HL-60/S4 treated with retinoic acid at 250 ng/mL for 4 days and 3 days (cell line): ENCODE results near the gene TRIAP1.
"Not testable (repeated sequence)": the region's sequence is repeated elsewhere in the genome, so short reads cannot be mapped to it uniquely, and the experiment has no call there.

Experiments
- in situ Hi-C: fragments of 300-500 bp; cut with MboI; formaldehyde crosslinking; loops from 2 replicates; pipeline ENCODE4 v1.7.0; 2022; ENCODE audit warnings: low sequenced_read_pairs

Gene TRIAP1

DNA sequence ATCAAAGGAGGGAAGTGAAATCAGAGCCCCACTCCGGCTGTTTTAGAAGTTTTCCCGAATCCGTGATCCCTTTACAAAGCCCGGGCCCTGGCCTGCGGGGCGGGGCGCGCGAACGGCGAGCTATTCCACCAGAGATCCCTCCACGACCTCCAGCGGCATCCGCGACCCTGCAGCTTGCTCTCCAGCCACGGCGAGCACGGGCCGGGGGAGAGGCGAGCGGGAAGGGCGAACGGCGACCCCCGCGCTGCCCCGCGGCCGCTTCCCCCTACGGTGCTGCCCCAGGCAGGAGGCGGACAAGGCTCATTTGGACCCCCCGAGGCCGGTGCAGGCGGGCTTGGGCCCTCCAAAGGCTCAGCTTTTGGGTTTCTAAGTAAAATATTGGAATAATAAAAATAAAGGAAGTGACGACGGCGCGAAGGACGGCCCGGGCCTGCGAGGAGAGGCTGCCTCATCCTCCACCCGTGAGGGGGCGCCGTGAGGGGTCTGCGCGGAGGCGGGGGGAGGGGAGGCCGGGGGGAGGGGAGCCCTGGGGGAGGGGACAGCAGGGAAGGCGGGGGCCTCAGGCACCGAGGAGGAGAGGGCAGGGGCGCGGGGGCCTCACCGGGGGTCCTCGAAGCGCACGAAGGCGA is 22.8 kb upstream of the TRIAP1 start:
- in situ Hi-C loops: no loop called here

DNA sequence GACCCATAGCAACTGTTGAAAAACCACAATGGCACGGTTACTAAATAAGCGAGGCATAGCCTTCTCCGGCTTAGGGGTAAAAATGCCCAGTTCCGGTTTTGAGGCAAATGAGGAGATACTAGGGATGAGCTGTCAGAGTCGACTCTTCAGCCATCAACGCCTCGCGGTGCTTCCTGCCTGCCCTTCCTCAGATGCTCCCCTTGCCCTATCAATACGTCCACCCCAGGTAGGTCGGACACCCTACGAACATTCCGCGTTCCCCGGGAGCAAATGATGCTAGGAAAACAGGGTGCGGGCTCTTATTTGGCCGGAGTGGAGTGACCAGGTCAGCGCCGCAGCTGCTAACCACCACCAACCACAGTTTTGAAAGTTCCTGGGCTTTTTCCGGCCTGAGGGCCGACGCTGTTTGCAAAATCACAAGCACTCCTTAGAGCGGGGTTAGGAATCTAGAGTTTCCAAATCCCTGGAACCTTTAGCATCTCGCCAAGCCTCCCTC is 22.2 kb upstream of the TRIAP1 start:
- in situ Hi-C loops: no loop called here

DNA sequence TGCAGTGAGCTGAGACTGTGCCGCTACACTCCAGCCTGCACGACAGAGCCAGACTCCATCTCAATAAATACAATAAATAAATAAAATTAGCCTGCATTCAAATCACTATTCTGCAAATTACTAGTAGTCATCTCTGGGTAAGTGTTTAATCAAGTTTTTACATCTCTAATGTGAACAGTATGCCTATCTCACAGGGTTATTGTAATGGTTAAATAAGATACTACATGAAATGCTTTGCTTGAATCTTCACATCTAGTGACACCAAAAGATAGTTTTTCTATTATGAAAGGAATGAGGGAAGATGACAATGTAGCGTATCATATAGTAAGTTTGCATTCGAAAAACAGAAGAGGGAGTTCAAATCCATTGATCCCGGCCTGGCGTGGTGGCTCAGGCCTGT is 21.3 kb upstream of the TRIAP1 start:
- in situ Hi-C loops: no loop called here

DNA sequence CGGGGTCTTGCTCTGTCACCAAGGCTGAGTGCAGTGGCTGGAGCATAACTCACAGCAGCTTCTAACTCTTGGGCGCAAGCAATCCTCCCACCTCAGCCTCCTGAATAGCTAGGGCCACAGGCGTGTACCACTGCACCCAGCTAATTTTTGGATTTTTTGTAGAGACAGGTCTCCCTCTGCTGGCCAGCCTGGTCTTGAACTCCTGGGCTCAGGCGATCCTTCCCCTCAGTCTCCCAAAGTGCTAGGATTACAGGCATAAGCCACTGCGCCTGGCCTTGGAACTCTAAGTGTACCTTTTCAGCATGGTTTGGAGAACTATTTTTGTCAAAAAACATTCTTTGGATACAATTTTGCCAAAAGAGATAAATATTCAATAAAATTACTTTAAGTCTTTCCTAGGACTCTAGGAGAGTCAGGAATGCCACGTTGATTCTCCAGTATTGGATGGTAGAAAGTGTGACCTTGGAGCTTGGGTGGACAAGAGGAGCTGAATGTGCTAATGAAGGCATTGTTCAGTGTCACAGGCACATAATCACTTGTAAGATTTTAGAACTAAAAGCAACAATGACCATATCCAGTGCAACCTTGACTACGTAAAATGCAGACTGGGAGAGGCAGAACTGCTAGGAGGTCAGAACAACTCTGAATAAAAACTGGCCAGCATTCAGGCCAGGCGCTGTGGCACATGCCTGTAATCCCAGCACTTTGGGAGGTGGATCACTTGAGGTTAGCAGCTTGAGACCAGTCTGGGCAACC is 20.6 kb upstream of the TRIAP1 start:
- in situ Hi-C loops: no loop called here

DNA sequence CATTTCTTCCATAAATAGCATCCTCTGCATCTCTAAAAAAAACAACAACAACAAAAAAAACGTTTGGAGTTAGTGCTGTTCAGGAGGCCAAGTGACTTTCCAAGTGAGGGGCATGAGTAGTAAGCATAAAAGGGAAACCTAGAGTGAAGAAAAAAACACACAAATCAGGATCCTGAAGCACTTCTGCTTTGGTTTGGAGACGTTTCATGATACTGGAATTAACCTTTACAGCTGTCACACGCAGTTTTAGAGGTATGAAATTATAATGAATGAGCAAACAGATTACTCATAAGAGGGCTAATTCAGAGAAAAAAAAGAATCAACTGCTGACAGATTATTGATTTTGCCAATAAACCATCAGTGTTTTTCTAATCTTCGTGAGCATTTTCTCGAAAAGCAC is 19.6 kb upstream of the TRIAP1 start:
- in situ Hi-C loops: no loop called here

DNA sequence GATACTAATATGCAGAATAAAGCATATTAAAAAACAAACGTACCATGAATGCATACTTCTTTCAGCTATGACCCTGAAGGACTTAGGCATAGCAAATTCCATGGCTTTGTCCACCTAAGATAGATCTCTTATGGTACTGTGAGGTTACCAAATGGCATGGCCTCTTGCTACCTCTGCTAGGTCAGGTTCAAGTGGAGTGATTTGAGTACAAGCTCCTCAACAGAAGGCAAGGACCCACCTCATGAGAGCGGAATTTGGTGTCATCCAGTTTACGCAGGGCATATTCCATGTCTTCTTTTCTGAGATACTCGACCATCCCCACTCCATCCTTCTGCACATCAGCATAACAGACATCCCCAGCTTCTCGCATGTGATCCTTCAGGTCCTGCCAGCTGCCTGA is 17.5 kb upstream of the TRIAP1 start:
- in situ Hi-C loops: no loop called here

DNA sequence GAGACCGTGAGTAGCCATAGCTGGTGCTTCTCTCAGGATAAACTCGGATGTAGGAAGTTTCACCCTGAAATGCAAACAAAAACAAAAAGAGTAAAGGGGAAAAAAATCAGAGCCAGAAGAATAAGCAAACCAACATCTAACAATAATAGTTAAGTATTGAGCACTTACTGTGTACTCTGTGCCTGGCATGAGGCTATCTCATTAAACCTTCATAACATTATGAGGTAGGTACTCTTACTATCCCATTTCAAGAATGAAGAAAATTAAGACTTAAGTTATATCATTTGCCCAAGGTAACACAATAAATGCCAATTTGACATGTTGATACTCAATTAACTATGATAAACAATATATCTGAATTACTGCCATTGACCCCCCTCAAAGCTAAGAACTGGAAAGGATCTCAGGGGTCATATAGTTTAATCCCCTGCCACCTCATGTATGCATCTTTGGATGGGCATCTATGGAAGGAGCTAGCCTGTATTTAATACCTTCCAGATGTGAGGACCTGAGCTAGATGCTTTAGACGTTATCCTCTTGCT is 16.0 kb upstream of the TRIAP1 start:
- in situ Hi-C loops: no loop called here

DNA sequence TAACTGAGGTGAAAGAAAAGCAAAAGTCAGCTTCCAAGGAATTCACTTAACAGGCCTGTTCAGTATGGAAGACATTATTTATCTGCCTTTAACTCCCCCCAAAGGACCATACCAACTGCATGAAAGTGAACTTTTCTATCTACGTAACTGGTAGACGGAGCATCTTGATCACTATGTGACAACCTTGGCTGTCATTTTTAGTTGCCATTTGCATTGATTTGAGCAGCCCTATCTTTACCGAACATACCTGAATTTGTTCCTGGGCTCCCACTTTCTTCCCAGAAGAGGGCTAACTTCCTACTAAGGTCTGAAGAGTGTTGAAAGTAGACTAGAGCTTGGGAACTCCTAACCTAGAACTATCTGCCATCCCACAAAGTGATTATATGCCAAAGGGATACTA is 14.0 kb upstream of the TRIAP1 start:
- in situ Hi-C loops: no loop called here

DNA sequence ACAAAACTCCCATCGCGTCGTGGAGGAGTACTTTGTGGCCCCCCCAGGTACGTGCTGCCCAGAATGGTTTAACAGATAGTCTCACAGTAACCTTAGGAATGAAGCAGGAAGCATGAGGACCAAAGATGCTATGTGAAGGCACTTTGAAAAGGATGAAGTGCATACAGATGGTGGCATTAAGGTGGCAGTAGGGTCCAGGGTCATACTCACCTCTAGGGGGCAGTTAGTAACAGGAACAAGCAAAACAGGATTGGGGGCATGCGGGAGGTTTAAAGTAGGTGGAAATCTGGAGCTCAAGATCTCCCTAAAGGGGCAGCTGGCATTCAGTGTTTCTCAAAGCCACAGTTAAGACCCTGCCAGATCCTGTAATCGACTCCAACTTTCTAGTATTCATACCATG is 10.9 kb upstream of the TRIAP1 start:
- in situ Hi-C loops: no loop called here

DNA sequence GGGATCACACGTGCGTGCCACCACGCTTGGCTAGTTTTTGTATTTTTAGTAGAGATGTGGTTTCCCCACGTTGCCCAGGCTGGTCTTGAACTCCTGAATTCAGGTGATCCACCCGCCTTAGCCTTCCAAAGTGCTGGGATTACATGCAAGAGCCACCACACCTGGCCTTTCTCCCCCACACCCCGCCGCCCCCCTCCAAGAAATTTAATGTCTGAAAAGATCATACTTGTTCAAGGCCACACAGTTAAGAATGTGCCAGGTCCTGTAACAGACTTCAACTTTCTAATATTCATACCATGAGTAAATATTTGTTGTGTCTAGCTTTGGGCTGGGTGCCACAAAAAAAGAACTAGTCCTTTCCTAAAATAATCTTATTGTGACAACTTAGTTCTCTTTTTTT is 9.1 kb upstream of the TRIAP1 start:
- in situ Hi-C loops: no loop called here

DNA sequence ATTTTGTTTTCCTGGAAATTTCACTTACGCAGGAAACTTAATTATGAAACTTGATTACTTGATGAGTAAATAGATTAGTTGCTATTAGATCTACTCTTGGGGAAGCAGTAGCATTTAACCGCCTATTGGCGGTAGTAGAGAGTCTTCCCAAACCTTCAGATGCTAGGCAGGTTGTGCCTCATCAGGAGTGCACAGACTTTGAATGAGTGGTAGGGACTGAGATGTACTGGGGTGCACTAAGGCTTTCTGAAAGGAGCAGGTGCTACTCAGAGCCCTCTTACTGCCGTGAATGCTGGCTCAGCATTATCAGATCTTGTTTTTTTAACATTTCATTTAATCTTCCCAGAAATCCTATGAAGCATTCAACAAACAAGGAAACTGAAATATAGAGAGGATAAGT is 7.8 kb upstream of the TRIAP1 start:
- in situ Hi-C loops: no loop called here

DNA sequence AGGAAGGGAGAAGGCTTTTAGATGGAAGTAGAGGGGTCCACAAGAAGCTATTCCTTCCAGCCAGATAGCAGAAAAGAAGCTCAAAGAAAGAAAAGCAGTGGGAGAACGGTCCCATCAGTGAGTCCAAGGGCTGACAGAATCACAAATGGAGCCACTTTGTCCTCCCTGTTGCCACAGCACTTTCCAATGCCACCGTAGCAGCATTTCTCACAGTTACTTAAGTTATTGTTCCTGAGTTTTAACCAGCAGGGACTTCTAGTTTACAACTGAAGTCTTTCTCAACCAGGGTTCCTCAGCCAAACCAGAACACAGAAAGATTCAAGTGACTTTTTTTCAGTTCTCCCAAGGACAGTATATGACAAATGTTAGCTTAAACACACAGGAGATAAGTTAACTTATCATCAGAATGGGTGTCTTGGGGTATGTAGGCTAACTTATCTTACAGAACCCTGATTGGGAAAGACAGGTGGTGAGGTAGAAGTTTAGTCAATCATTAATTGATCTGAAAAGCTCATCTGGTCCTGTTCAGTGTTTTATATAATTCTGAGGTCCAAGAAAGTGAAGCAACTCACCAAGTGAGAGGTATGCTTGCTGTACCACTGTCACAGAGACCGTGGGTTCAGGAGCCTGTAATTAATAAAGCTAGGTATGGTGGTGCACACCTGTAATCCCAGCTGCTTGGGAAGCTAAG is 7.0 kb upstream of the TRIAP1 start:
- in situ Hi-C loops: no loop called here

DNA sequence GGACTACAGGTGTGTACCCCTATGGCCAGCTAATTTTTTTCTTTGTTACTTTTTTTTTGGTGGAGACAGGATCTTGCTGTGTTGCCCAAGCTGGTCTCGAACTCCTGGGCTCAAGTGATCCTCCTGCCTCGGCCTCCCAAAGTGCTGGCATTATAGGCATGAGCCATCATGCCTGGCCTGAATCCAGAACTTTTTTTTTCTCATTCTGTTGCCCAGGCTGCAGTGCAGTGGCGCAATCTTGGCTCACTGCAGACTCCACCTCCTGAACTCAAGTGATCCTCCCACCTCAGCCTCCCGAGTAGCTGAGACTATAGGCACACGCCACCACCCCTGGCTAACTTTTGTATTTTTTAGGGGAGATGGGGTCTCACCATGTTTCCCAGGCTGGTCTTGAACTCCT is 6.3 kb upstream of the TRIAP1 start:
- in situ Hi-C loops: not testable (repeated sequence)

DNA sequence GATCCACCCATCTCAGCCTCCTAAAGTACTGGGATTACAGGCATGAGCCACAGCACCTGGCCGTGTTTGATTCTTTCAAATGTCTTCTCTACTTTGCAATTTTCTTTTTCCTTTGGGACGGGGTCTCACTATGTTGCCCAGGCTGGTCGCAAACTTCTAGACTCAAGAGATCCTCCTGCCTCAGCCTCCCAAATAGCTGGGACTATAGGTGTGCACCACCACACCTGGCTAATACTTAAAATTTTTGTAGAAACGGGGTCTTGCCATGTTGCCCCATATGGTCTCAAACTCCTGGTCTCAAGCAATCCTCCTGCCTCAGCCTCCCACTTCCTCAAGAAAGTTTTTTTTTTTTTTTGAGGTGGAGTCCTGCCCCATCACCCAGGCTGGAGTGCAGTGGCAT is 1.8 kb upstream of the TRIAP1 start:
- in situ Hi-C loops: no loop called here

DNA sequence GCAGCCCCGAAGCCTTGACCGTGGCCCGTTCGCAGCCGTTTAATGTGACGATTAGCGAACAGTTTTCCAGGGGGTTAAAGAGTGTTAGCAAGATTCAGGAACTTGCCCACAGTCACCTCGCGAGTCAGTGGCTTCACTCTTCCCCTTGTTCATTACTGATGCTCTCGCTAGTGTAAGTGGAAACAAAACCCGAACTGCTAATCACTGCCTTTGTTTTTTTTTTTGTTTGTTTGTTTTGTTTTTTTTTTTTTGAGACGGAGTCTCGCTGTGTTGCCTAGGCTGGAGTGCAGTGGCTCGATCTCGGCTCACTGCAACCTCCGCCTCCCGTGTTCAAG is 627 bp upstream of the TRIAP1 start:
- in situ Hi-C loops: not testable (repeated sequence)

DNA sequence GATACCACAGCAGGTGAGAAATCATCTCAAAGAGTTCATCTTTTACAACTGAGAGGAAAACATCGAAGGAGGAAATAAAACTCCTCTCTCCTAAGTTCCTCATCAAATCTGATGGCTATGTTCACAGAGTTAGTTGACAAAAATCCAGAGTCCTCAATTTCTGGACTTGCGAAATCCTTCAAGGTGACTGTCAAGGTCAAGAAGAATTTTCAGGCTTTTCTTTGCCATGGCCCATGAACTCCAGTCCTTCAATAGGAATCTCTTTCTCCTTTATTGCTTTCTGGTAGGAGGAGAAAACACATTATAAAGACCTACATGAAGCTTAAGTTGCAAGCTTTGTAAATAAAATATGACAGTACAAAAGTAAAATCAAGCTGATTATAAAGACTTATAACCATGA is 1.5 kb downstream of the TRIAP1 start:
- in situ Hi-C loops: no loop called here

DNA sequence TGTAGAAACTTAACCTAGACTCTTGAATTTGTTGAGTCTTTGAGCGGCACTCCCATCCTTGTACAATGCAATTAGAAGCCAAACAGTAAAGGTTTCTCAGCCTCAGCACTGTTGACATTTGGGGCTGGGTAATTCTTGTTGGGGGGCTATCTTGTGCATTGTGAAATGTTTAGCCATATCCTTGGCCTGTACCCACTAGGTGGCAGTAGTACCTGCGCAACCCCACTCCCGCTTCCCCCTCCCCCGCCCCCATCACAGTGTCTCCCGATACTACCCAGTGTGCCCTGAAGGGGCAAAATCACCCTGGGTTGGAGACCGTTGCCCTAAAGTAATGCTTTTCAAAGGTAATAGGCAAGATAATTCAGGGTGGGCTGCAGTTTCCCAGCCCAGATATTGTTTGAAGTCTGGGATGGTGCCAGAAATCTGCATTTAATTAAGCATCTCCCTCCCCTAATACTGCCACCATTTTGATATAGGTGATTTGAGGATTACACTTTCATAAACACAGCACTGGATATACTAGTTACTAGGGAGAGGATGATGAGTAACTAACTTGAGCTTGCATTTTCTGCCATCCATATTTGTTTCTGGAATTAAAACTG is 6.4 kb downstream of the TRIAP1 start:
- in situ Hi-C loops: no loop called here

DNA sequence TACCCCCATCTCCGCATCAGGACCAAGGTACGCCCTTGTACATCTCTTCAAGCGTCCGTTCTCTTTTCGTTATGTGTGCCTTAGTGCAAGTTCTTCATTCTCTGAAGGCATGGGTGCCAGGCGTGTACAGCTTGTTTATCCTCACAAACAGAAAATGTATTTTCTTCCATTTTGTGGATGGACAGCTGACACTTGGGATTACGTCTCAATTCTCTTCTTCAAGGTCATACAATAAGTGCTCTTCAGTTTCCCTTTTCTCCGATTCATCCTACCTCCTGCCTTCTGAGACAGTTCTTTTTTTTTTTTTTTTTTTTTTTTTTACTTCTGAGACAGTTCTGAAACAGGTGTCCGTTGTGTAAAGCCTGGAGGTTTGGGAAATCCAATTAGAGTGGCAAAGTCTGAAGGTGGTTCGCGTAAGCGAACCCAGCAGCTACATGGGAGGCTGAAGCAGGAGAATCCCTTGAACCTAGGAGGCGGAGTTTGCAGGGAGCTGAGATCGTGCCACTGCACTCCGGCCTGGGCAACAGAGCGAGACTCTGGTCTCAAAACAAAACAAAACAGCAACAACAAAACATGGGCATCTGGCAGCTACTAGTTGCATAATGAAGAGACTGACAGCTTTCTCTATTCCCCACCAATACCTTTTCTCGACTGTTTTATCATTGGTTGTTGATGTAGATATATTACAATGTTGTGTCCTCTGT is 7.5 kb downstream of the TRIAP1 start:
- in situ Hi-C loops: no loop called here

DNA sequence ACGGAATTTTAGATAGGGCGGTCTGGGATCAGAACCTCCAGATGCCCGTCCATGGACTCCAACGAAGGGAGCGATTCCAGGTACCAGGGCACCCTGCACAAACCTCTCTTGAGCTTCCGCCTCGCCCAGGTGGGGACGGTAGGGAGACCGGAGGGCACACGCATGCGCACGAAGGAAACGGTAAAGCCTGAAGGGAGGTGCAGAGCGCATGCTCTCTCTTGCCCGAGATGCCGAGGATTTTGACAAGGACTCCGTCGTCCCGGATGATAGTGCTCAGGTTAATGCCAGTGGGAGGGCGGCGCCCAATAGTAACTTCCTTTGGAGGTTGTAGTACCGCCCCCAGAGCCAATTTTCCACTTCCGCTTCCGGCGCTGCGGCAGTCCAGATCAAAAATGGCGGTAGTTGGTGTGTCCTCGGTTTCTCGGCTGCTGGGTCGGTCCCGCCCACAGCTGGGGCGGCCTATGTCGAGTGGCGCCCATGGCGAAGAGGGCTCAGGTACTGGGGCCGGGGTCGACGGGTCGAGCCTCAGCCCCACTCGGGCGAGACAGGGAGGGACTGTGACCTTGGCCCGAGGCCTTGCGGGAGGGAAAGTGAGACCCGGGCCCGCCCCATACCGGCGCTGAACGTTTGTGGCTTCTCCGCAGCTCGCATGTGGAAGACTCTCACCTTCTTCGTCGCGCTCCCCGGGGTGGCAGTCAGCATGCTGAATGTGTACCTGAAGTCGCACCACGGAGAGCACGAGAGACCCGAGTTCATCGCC is 8.3 kb downstream of the TRIAP1 start, which contains the start of gene COX6A1:
Gene COX6A1, plus strand, starts transcription at position 379 of the 760 bp plus-strand sequence. Its CDS starts 14 bp downstream, at position 393.
- in situ Hi-C loops: no loop called here
